Stimulated activated naive CD4-positive, alpha-beta T cell (primary cell): ENCODE measurements around the gene CROCC2.

Experiments
- DNase-seq, 6 experiments: peaks; one replicate each; lab custom pipeline; 2025; lab: John Stamatoyannopoulos, UW

CROCC2 gene

GRCh38 chr2:240988146-240988545 lies 82.0 kb downstream of the CROCC2 start:
- no peak for DNase-seq

- no peak for DNase-seq
Measured at GRCh38 chr2:240988571-240989271, 82.6 kb downstream of the CROCC2 start.

- no peak for DNase-seq
Measured at GRCh38 chr2:240989451-240990265, 83.5 kb downstream of the CROCC2 start.

- no peak for DNase-seq
Measured at GRCh38 chr2:240990266-240990529, 84.1 kb downstream of the CROCC2 start.

DNA sequence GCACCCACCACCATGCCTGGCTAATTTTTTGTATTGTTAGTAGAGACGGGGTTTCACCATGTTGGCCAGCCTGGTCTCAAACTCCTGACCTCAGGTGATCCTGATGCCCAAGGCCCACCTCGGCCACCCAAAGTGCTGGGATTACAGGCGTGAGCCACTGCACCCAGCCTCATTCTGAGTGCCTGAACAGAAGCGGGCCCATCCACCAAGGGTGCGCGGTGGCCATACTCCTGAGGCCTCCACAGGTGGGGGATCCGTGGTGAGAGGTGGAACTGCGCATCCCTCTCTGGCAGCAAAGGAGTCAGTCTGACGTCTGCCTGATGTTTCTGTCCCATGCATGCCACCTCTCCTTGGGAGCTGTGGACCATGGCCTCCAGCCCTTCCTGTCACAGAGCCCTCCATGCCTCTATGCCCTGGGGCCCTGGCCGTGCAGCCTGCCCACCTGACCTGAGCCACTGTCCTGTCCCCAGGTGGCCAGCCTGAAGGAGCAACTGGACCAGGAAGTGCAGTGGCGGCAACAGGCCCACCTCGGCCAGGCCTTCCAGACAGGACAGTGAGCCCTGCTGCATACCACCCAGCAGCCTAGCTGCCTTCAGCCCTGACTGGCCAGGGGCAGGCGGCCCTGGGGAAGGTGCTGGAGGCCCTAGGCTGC lies 84.7 kb downstream of the CROCC2 start:
- no peak for DNase-seq

DNA sequence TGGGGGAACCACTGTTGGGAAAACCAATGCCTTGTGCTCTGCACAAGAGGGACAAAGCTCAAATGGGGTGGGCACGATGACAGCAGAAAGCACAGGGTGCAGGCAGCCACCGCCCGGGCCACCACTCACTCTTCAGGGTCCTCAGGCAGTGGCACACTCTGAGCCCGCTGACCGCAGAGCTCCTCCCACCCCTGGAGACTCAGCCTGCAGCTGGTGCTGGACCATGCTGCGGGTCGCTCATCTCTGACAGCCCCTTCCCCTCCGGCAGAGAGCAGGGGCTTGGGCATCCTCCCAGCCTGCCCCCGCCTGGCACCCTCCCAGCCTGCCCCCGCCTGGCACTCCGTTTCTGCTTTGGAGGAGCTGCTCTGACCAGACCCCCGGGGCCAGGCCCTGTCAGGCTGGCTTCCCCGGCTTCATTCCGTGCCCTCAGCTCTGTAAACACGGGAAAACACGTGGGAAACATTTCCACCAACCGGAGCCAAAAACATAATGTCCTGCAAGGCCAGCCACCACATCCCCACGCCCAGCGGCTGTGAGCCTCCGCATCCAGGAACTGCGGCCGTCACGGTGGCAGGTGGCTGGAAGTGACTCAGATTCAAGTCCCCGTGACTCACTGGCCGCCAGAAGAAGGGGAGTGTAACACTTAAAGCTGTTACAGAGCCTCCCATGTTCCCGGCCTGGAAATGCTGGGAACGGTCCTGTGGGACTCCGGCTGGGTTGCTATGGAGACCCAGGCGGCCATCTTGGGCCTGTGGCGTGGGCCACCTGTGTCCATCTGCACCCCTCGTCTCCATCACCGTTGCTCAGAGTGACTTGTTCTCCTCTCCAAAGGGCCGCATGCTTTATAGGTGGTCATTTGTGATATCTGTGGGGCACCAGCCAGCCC lies 85.5 kb downstream of the CROCC2 start:
- no peak for DNase-seq

DNA sequence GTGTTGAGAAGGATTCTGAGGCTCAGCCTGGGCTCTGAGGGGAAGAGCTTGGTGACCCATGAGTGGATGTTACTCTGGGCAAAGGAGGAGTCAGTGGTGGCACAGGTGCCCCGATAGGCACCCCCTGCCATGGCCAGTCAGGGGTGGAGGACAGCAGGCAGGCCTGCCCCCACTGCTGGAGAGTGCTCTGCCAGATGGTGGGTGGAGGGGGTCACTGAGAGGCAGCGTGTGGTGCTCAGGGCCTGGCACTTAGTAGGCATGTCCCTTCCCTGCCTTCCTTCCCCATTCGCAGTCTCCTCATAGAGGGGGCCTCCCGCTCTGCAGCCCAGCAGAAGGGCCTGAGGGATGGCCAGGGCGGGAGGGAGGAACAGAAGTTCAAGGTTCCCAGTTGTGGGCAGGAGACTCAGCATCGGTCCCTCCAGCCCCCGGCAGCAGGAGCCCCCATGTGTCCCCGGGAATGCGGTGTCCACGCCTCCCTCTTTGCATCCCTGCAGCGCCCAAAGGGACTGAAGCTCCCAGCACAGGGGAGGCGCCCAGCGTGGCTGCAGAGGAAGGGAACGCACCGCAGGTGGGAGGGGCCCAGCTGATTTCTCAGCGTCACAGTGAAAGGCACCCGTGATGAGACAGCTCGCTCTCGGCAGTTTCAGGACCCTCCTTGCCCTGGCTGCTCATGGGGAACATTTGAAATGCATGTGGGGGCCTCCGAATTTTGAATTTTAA lies 86.6 kb downstream of the CROCC2 start:
- DNase-seq, result no peak

DNA sequence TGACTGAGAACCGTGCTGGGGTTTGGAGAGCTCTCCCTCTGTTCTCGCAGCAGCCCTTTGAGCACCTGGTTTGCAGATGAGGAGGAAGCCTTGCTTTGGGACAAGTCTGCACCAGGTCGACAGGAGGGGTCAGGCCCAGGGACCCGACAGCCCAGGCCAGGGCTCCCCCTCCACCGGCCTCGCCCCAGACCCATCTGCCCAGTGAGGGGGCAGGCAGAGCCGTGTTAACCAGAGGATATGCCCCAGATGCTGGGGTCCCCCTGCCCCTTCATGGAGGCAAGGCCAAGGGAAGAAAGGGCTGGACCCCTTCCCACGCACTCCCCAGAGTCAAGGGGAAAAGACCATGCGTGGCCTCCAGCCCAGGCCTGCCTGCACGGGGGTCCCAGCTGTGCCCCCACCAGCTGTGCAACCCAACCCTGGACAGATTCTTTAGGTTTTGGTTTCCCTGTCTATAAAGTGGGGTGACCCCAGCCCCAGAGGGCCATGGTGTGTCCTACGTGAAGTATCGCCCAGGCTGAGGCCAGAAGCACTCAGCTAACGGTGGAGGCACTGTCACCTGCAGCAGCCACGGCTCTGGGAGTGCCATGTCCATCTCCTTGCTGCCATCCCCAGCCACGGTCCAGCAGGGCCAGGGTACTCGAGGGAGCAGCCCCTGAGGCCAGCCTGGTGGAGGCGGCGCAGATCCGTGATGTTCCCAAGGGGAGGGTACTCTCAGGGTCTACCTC lies 87.5 kb downstream of the CROCC2 start:
- no peak for DNase-seq

DNA sequence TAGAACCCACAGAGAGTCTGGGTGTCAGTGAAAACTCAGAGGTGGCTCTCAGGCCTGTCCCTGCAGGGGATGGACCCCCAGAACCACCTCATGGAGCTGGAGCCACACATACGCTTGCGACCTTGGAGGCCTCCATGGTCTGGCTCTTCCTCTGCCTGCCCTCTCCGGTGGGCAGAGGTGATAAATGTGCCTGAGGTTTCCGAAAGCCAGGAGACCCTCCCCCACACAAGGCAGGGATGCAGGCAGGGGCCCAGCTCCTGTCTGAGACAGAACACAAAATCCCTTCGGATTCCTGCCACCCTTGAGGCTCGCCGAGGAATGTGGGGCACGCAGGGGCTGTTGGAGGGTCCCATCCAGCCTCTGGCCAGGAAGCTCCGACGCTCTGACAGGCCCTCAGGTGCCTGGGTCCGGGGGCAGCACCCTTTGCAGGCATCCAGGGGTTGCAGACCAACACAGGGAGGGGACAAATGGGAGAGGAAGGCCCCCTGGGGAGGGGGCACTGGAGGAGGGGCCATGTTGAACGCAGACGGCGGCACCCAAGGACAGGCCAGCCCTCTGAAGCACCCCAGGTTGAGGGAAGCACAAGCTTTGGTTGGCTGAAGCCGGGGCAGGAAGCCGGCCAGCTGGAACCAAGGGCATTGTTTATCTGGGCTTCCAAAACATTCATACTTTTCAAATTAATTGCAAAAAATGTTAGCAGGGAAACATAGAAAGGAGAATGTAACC lies 88.2 kb downstream of the CROCC2 start:
- no peak for DNase-seq

DNA sequence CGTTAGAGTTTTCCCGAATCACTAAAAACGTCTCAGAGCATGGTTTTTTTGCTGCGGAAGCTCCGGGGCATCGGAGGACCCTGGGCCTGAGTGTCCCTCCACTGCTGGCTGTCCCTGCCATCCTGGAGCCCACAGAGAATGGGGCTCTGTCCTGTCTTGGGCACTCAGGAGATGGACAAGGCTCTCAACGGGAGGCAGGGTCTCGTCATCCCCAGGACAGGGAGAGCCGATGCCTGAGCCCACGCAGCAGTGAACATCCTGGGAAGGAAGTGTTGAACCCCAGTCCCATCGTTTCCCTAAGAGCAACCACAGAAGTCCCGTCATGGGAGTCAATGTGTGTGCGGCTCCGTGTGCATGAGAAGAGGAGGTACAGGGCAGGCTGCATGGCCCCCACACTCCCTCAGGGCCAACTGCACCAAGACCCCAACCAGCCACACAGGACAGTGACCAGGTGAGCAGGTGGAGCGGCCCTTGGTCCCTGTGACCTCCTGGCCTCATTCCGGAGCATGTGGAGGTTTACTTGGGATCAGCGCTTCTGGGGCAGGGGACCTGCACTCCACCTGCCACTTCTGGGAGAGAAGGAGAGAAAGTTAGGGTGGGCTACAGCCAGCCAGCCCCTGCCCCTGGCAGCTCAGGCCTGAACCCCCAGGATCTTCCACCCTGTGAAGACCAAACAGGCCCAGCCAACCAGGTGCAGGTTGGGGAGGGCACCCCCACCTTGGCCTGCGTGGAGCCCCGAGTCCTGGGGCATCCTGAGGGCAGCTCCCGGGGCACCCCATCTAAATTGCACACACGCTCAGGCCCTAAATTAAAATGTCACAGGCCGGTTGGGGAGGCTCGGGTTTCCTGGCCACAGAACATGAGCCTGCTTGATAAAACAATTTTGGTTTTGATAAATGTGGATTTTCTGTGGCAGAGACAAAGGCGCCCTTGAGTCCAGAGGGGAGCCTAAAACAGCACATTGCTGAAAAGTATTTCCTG lies 89.2 kb downstream of the CROCC2 start:
- no peak for DNase-seq

- no peak for DNase-seq
Measured at GRCh38 chr2:240996161-240996833, 90.2 kb downstream of the CROCC2 start.

- no peak for DNase-seq
Measured at GRCh38 chr2:240996834-240997140, 90.7 kb downstream of the CROCC2 start.

- peak in 2 of 6 experiments; percentile 8 to 15 for DNase-seq
Measured at GRCh38 chr2:240997141-240997855, 91.2 kb downstream of the CROCC2 start.

- peak in 4 of 6 experiments; percentile 7 to 60 (median 24) for DNase-seq
Measured at GRCh38 chr2:240997856-240998705, 91.9 kb downstream of the CROCC2 start, which contains the start of gene SNED1. SNED1 (plus strand) TSS chr2:240998618; CDS start chr2:240998838, 220 bp downstream.

DNA sequence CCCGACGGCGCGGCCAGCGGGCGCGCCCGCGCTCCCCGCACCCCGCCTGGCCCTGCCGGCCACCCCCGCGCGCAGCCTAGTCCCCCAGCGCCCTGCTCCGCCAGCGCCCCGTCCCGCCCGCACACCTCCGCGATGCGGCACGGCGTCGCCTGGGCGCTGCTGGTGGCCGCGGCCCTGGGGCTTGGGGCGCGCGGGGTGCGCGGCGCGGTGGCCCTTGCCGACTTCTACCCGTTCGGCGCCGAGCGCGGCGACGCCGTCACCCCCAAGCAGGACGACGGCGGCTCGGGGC lies 92.5 kb downstream of the CROCC2 start:
- no peak for DNase-seq

- no peak for DNase-seq
Measured at GRCh38 chr2:240998995-240999791, 93.1 kb downstream of the CROCC2 start.
